IMR-90 (cell line): ENCODE results near the gene UNC5A. TPM values are rescaled to one million over a fixed set of nuclear protein-coding genes. Genes with fewer than 3 reads are reported as not detected.

Source experiments
- ATAC-seq: fragments of 200-7000 bp; cut with Tn5 transposase; 2 replicates; pipeline ENCODE4 v1.9.1; 2020; ENCODE audit warnings: low read depth, mild to moderate bottlenecking, moderate library complexity
- BruUV-seq: library from RNA; stranded (reverse); fragments of 400-500 nt; replicated peaks from 2 replicates; lab custom pipeline; 2021; lab: Mats Ljungman, UMichigan
- CTCF ChIA-PET: fragments of 300-600 bp; formaldehyde crosslinking; extraction: SDS; loops from one replicate; lab custom pipeline; 2021; ENCODE audit warnings: antibody characterized with exemption; lab: Yijun Ruan, JAX
- POLR2A ChIA-PET: fragments of 300-600 bp; sonication (Branson Sonifier 250); formaldehyde crosslinking; loops from one replicate; lab custom pipeline; 2022; ENCODE audit warnings: antibody characterized with exemption; ENCODE audit not compliant: unreplicated experiment; lab: Charles Lee
- DNase-seq: peaks from one replicate; pipeline ENCODE4 v3.0.0; 2013
- H2AFZ ChIP-seq: replicated peaks from 2 replicates; pipeline ENCODE3; 2013; ENCODE audit warnings: low read length, mild to moderate bottlenecking; ENCODE audit not compliant: poor library complexity
- H2AK5ac ChIP-seq: 2 replicates; pipeline ENCODE4 v1.6.1; 2013; ENCODE audit warnings: low read depth, low read length, inconsistent platforms
- H2AK9ac ChIP-seq: replicated peaks from 2 replicates; pipeline ENCODE3; 2013; ENCODE audit warnings: mild to moderate bottlenecking, low read depth, low read length, moderate library complexity; ENCODE audit not compliant: poor library complexity
- H2BK120ac ChIP-seq: 2 replicates; pipeline ENCODE4 v1.6.1; 2013; ENCODE audit warnings: low read depth, low read length, inconsistent platforms
- H2BK15ac ChIP-seq: 3 replicates; pipeline ENCODE4 v1.6.1; 2013; ENCODE audit warnings: low read depth, low read length, inconsistent platforms
- H2BK20ac ChIP-seq: 2 replicates; pipeline ENCODE4 v1.6.1; 2013; ENCODE audit warnings: low read depth, mild to moderate bottlenecking, inconsistent platforms, low read length, moderate library complexity
- H2BK5ac ChIP-seq: 2 replicates; pipeline ENCODE4 v1.6.1; 2013; ENCODE audit warnings: mild to moderate bottlenecking, low read depth, low read length, inconsistent platforms; ENCODE audit not compliant: poor library complexity, severe bottlenecking
- H3K14ac ChIP-seq: replicated peaks from 2 replicates; pipeline ENCODE4 v1.6.1; 2013; ENCODE audit warnings: low read depth, low read length, inconsistent platforms
- H3K18ac ChIP-seq: 2 replicates; pipeline ENCODE4 v1.6.1; 2013; ENCODE audit warnings: low read depth, low read length, control low read depth
- H3K23ac ChIP-seq: 2 replicates; pipeline ENCODE4 v1.6.1; 2013; ENCODE audit warnings: low read depth, low read length, inconsistent platforms
- H3K27ac ChIP-seq: 2 replicates; pipeline ENCODE4 v1.5.1; 2013; ENCODE audit warnings: mild to moderate bottlenecking, control low read depth, low read length; ENCODE audit not compliant: insufficient read depth
- H3K27me3 ChIP-seq: 2 replicates; pipeline ENCODE4 v1.6.1; 2013; ENCODE audit warnings: low read length; ENCODE audit not compliant: control insufficient read depth, insufficient read depth
- H3K36me3 ChIP-seq: 2 replicates; pipeline ENCODE4 v1.6.1; 2013; ENCODE audit warnings: low read length, mixed read lengths; ENCODE audit not compliant: control insufficient read depth, insufficient read depth
- H3K4ac ChIP-seq: 2 replicates; pipeline ENCODE4 v1.6.1; 2013; ENCODE audit warnings: low read depth, low read length, inconsistent platforms
- H3K4me1 ChIP-seq: 2 replicates; pipeline ENCODE4 v1.6.1; 2013; ENCODE audit warnings: low read length, mixed read lengths; ENCODE audit not compliant: control insufficient read depth, insufficient read depth
- H3K4me2 ChIP-seq: 2 replicates; pipeline ENCODE4 v1.6.1; 2013; ENCODE audit warnings: low read depth, mild to moderate bottlenecking, control low read depth, low read length, moderate library complexity
- H3K4me3 ChIP-seq: 2 replicates; pipeline ENCODE4 v1.5.1; 2013; ENCODE audit warnings: low read depth, mild to moderate bottlenecking, control low read depth, low read length, moderate library complexity; ENCODE audit not compliant: insufficient read depth
- H3K56ac ChIP-seq: 2 replicates; pipeline ENCODE4 v1.6.1; 2013; ENCODE audit warnings: low read length, inconsistent platforms; ENCODE audit not compliant: insufficient read depth; ENCODE audit errors: extremely low read depth
- H3K79me1 ChIP-seq, 2 experiments: 2 replicates each; pipeline ENCODE4 v1.6.1; 2013; ENCODE audit warnings: low read length in 2 of 2, inconsistent platforms in 1 of 2, low read depth in 1 of 2
- H3K9ac ChIP-seq: 2 replicates; pipeline ENCODE4 v1.6.1; 2013; ENCODE audit warnings: low read depth, low read length, control low read depth
- H3K9me1 ChIP-seq: 2 replicates; pipeline ENCODE4 v1.6.1; 2013; ENCODE audit warnings: low read length, inconsistent platforms; ENCODE audit not compliant: insufficient read depth
- H3K9me3 ChIP-seq: 2 replicates; pipeline ENCODE4 v1.6.1; 2013; ENCODE audit warnings: low read length; ENCODE audit not compliant: control insufficient read depth, insufficient read depth
- H4K20me1 ChIP-seq: 2 replicates; pipeline ENCODE4 v1.6.1; 2013; ENCODE audit warnings: low read length, inconsistent platforms; ENCODE audit not compliant: insufficient read depth
- H4K5ac ChIP-seq: 2 replicates; pipeline ENCODE4 v1.6.1; 2013; ENCODE audit warnings: mild to moderate bottlenecking, low read depth, low read length, control low read depth
- H4K8ac ChIP-seq, 2 experiments: 2 replicates each; pipeline ENCODE4 v1.6.1; 2013; ENCODE audit warnings: low read depth in 2 of 2, low read length in 2 of 2, control low read depth in 1 of 2, inconsistent platforms in 1 of 2
- H4K91ac ChIP-seq: 2 replicates; pipeline ENCODE4 v1.6.1; 2013; ENCODE audit warnings: low read depth, low read length, inconsistent platforms; ENCODE audit not compliant: insufficient read depth
- BHLHE40 ChIP-seq: fragments of 150-350 bp; IDR thresholded peaks from 2 replicates; pipeline ENCODE4 v1.6.1; 2016; ENCODE audit warnings: mild to moderate bottlenecking, low read depth, low read length
- CEBPB ChIP-seq: IDR thresholded peaks from 2 replicates; pipeline ENCODE4 v1.6.1; 2012; ENCODE audit warnings: low read depth, low read length, improper control_type of control experiment
- CTCF ChIP-seq: conservative IDR thresholded peaks from 2 replicates; pipeline ENCODE4 v1.5.1; 2012; ENCODE audit warnings: mild to moderate bottlenecking, low read depth, low read length, improper control_type of control experiment
- FOS ChIP-seq: fragments of 150-350 bp; IDR thresholded peaks from 2 replicates; pipeline ENCODE4 v1.6.1; 2016; ENCODE audit warnings: low read depth, low read length
- MXI1 ChIP-seq: IDR thresholded peaks from 2 replicates; pipeline ENCODE4 v1.6.1; 2012; ENCODE audit warnings: low read depth, mild to moderate bottlenecking, low read length, moderate library complexity, borderline replicate concordance
- NFE2L2 ChIP-seq: fragments of 150-350 bp; IDR thresholded peaks from 2 replicates; pipeline ENCODE4 v1.6.1; 2016; ENCODE audit warnings: low read depth, mild to moderate bottlenecking, low read length
- POLR2A ChIP-seq: IDR thresholded peaks from 2 replicates; pipeline ENCODE4 v1.6.1; 2012; ENCODE audit warnings: mild to moderate bottlenecking, low read depth, low read length
- RAD21 ChIP-seq: IDR thresholded peaks from 2 replicates; pipeline ENCODE4 v1.6.1; 2012; ENCODE audit warnings: low read length, improper control_type of control experiment
- RCOR1 ChIP-seq: IDR thresholded peaks from 2 replicates; pipeline ENCODE4 v1.6.1; 2012; ENCODE audit warnings: mild to moderate bottlenecking, low read length, improper control_type of control experiment; ENCODE audit not compliant: insufficient replicate concordance
- RFX5 ChIP-seq: IDR thresholded peaks from 2 replicates; pipeline ENCODE4 v1.8.0; 2012; ENCODE audit warnings: low read depth, mild to moderate bottlenecking, low read length, moderate library complexity
- SMC3 ChIP-seq: fragments of 150-350 bp; IDR thresholded peaks from 2 replicates; pipeline ENCODE4 v1.6.1; 2016; ENCODE audit warnings: low read depth, mild to moderate bottlenecking, antibody characterized with exemption, low read length, moderate library complexity
- WGBS, 2 experiments: methylation state at CpG; one replicate each; pipeline versions ENCODE4 v1.1.5 to v1.1.7; 2013; ENCODE audit warnings: missing lambda C conversion rate in 2 of 2; ENCODE audit not compliant: insufficient read length in 1 of 2; ENCODE audit errors: extremely low coverage in 2 of 2; 5-methylcytosine and 5-hydroxymethylcytosine counted together
- dilution Hi-C: fragments of 300-500 bp; cut with HindIII; formaldehyde crosslinking; loops from one replicate; pipeline ENCODE4 v1.14.3; 2018; ENCODE audit warnings: low sequenced_read_pairs; ENCODE audit not compliant: unreplicated experiment
- in situ Hi-C: fragments of 300-500 bp; cut with MboI; formaldehyde crosslinking; loops from 3 replicates; pipeline ENCODE4 v1.14.3; 2019; ENCODE audit warnings: low sequenced_read_pairs, inconsistent platforms, mixed read lengths
- intact Hi-C: fragments of 100-400 bp; cut with micrococcal nuclease; formaldehyde crosslinking; loops from 2 replicates; pipeline ENCODE4 v1.10.0; 2022
- polyA plus RNA-seq, 3 experiments: library from polyadenylated mRNA; depleted of rRNA; stranded (reverse); fragments of >200 nt; gene quantifications; 2 replicates each; pipeline ENCODE4 v1.2.3, GENCODE V29; 2012; ENCODE audit warnings: low replicate concordance in 1 of 3
- total RNA-seq: library from RNA; depleted of rRNA; stranded (reverse); fragments of >200 nt; gene quantifications from 2 replicates; pipeline ENCODE4 v1.2.3, GENCODE V29; 2012
- TF ChIP-seq, protein P1 (sequence below): fragments of 150-350 bp; IDR thresholded peaks from 2 replicates; pipeline ENCODE4 v1.6.1; 2017; ENCODE audit warnings: mild to moderate bottlenecking, antibody characterized with exemption, low read length, low read depth

Gene UNC5A
- total and polyA plus RNA-seq, 2 of the 4 experiments (the other 2 are of a cell fraction), result not detected

GRCh38 chr5:176788941-176789872, 21.2 kb upstream of the UNC5A start (continued):
- no peak for TF ChIP-seq RCOR1

DNA sequence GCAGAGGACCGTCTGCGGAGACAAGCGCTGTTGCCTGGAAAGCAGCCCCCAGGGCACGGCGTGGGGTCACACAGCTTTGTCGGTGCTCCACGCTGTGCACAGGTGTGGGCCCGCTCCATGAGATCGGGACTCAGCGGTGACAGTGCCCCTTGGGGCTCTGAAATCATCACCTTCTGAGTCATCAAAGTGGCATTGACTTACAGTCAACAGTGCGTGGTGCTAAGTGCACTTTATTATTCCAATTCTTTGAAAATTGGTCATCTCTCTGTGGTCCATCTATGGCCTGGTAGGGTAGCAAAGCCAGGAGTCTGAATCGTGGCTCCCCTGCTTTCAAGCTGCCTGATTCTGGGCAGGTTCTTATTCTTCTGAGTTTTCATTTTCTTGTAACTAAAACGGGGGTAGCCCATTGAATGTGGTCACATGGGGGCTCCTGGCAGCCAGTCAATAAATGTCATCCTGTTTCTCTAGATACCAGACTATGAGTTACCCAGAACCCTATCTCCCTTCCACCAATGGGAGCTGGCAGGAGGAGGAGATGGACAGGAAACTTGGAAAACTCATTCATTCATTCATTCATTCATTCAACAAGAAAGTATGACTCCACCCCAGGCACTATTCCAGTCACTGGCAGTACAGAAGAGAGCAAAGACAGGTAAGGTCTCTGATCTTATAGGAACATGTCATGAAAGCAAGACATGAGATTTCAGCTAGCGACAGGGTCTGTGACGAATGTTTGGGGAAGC, 20.3 kb upstream of the UNC5A start:
- no peaks in the 10 kb centered on the region for H3K9me1 ChIP-seq
- CTCF ChIA-PET, result no interaction called here
- in situ Hi-C loops (no loop called here), intact Hi-C loops (no loop called here), dilution Hi-C loops (no loop called here)
- H3K36me3 ChIP-seq, result no peaks in the 10 kb centered on the region
- no peak overlapping the region for H2AK5ac ChIP-seq
- H2BK120ac ChIP-seq, result no peak overlapping the region
- H3K79me1 ChIP-seq, result no peaks in the 10 kb centered on the region
- no peak overlapping the region for H3K14ac ChIP-seq
- H3K56ac ChIP-seq, result no peak overlapping the region
- no peaks in the 10 kb centered on the region for H3K9me3 ChIP-seq
- H3K23ac ChIP-seq, result no peak overlapping the region
- POLR2A ChIA-PET, result no interaction called here
- H3K27me3 ChIP-seq, result peaks cover 71% of the 10 kb centered on the region
- no peaks in the 10 kb centered on the region for H3K4me1 ChIP-seq
- no peak for TF ChIP-seq RCOR1
- no peak for TF ChIP-seq NFE2L2
- no peak for TF ChIP-seq SMC3
- no peak for TF ChIP-seq RAD21
- TF ChIP-seq FOS, result no peak
- TF ChIP-seq POLR2A, result no peak
- TF ChIP-seq, protein P1, sequence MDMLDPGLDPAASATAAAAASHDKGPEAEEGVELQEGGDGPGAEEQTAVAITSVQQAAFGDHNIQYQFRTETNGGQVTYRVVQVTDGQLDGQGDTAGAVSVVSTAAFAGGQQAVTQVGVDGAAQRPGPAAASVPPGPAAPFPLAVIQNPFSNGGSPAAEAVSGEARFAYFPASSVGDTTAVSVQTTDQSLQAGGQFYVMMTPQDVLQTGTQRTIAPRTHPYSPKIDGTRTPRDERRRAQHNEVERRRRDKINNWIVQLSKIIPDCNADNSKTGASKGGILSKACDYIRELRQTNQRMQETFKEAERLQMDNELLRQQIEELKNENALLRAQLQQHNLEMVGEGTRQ, result no peak
- TF ChIP-seq BHLHE40, result no peak
- no peak for TF ChIP-seq RFX5
- TF ChIP-seq CTCF, result no peak
- no peak for TF ChIP-seq MXI1
- TF ChIP-seq CEBPB, result no peak
- H2BK20ac ChIP-seq, result no peak overlapping the region
- no peak overlapping the region for H2BK5ac ChIP-seq
- ATAC-seq (no peak), DNase-seq (no peak)
- no peak overlapping the region for H2AFZ ChIP-seq
- H4K8ac ChIP-seq, result no peak overlapping the region
- BruUV-seq, result no TSS peak
- no peak overlapping the region for H3K27ac ChIP-seq
- no peak overlapping the region for H2BK15ac ChIP-seq
- H4K5ac ChIP-seq, result no peak overlapping the region
- H3K4ac ChIP-seq, result no peak overlapping the region
- no peak overlapping the region for H3K9ac ChIP-seq
- WGBS, 2 experiments, result 35% methylated on average over 10 of the region's 15 CpGs; no CpG with 5 or more reads in 1 of the 2 experiments
- H4K91ac ChIP-seq, result no peak overlapping the region
- H3K4me2 ChIP-seq, result no peak overlapping the region
- H4K20me1 ChIP-seq, result no peaks in the 10 kb centered on the region
- H3K4me3 ChIP-seq, result no peak overlapping the region
- H2AK9ac ChIP-seq, result no peak overlapping the region
- H3K18ac ChIP-seq, result no peak overlapping the region
